Right cardiac atrium (tissue), 5 donors: ENCODE measurements around the gene SMIM35. TPM values are rescaled to one million over a fixed set of nuclear protein-coding genes. Genes with fewer than 3 reads are reported as not detected.

ENCODE experiments used
- ATAC-seq, 2 donors: fragments of 200-7000 bp; cut with Tn5 transposase; one replicate each; pipeline versions ENCODE4 v1.8.0 to v1.9.1; 2020; ENCODE audit warnings: moderate library complexity in 2 of 2, mild to moderate bottlenecking in 1 of 2
- DNase-seq, 3 donors: peaks; one replicate each; pipeline ENCODE4 v3.0.0-alpha.2; 2020
- H3K27ac ChIP-seq: one replicate; pipeline ENCODE4 v1.5.1; 2013; ENCODE audit warnings: mild to moderate bottlenecking, low read length, control low read depth, moderate library complexity
- H3K27me3 ChIP-seq: one replicate; pipeline ENCODE4 v1.6.1; 2013; ENCODE audit not compliant: control insufficient read depth, insufficient read depth
- H3K4me1 ChIP-seq: one replicate; pipeline ENCODE4 v1.6.1; 2013; ENCODE audit warnings: low read length; ENCODE audit not compliant: control insufficient read depth, insufficient read depth
- H3K4me3 ChIP-seq: one replicate; pipeline ENCODE4 v1.5.1; 2013; ENCODE audit warnings: low read length, control low read depth
- H3K9me3 ChIP-seq: one replicate; pipeline ENCODE4 v1.6.1; 2013; ENCODE audit warnings: low read length; ENCODE audit not compliant: control insufficient read depth
- WGBS: extraction: QIAGEN DNeasy Blood & Tissue Kit; methylation state at CpG from one replicate; pipeline ENCODE4 v1.1.7; 2013; 5-methylcytosine and 5-hydroxymethylcytosine counted together
- intact Hi-C, 4 donors: fragments of 100-400 bp; cut with DNase I; formaldehyde crosslinking; loops; one replicate each; pipeline versions ENCODE4 v1.11.0 to v1.14.0; 2022 to 2023
- polyA plus RNA-seq: library from polyadenylated mRNA; stranded (reverse); fragments of 200-250 nt; gene quantifications from one replicate; pipeline ENCODE4 v1.2.3, GENCODE V29; 2013
- total RNA-seq, 4 donors: library from RNA; stranded (reverse); fragmentation: NEBNext Ultra II Directional; extraction: Animal tissue kit (Norgen Biotek cat#: 25700); gene quantifications; one replicate each; pipeline ENCODE4 v1.2.1, GENCODE V29; 2021
- donor health status: healthy with polysubstance abuse.
- donor health status: DM: no; HTN: yes; CAD: no.
- donor health status: DM: no; HTN: no; CAD: no.
- donor health status: DM: no; HTN: yes; CAD: no; lungs with severe emphysema.
- donor health status: DM: yes; HTN: yes; CAD: no.

Gene SMIM35
- total and polyA plus RNA-seq, 5 donors: not detected

DNA sequence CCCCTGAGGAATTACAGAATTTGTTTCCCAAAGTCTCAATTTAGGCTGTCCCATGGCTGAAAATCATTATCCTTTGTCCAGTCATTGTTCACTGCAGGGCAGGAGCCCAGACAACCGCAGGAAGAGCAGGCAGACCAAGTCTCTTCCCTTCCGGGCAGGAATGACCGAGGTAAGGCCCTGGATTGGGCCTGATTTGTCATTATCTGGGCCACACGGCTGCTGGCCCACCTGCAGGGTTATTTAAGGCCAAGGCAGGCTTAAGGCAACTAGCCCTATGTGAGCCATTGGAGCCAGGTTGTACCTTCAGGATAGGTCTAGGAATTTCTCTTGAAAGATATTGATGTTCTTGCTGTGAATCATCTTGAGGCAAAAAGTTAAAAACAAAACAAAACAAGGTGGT is 110.3 kb downstream of the SMIM35 start:
- no peaks in the 10 kb centered on the region for H3K4me1 ChIP-seq
- DNase-seq: no peak
- no peak overlapping the region for H3K4me3 ChIP-seq
- H3K9me3 ChIP-seq: no peaks in the 10 kb centered on the region
- no peak overlapping the region for H3K27ac ChIP-seq
- no peak for ATAC-seq
- WGBS: 80% methylated on average over 4 of the region's 4 CpGs
- no peaks in the 10 kb centered on the region for H3K27me3 ChIP-seq
- intact Hi-C loops: no loop called here

DNA sequence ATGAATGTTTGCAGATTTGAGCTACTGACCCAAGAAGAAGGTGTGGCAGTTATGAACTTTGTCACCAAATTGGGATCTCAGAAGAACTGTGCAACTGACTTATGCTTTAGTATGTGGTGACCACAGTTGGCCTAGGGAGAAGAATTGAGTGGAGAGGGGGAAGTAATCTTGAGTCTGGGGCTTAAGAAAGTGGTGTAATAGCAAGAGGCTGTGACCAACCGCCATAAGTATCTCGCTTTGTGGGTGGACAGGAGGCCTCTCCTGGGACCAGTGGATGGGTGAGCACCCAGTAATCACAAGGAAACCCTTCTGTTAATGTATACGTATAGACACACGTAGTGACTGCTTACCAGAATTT is 113.3 kb downstream of the SMIM35 start:
- H3K27me3 ChIP-seq: no peaks in the 10 kb centered on the region
- intact Hi-C loops: no loop called here
- WGBS: 90% methylated on average over 4 of the region's 4 CpGs
- no peaks in the 10 kb centered on the region for H3K4me1 ChIP-seq
- no peak for ATAC-seq
- H3K4me3 ChIP-seq: no peak overlapping the region
- no peaks in the 10 kb centered on the region for H3K9me3 ChIP-seq
- H3K27ac ChIP-seq: no peak overlapping the region
- DNase-seq: no peak

DNA sequence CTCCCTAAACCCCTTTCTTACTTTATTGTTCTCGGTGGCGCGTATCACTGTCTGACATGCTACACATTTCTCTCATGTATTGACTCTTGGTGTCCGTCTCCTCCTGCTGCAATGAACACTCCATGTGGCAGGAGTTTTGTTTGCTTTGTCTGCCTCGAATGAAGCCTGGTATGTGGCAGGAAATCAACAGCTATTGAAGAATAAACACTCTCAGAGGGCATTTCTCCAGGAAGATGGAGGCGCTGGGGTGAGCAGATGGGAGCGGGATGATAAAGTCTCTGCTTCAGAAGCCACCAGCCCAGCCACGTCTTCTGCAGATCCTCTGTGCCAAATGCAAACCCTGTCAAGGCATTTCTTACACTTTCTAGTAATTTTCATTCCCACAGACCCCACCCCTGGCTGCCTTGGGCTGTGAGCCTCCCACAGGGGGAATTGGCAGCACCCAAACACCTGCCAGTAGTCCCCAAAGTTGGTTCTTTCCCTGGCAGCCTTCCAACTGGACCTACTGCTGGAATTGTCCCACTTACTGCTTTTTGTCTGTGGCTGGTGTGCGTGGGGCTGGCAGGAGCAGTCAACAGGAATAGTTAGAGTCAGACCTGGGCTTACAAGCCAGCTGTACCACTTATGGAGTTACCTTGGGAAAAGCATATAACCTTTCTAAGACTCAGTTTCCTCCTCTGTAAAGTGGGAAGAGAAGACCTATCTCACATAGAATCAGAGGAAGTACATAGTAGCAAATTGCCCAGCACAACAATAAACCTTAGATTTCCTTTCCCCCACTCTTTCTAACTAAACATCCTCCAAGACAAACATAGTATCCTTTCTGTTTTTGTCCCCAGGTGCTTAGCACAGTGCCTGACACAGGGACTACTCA is 113.9 kb downstream of the SMIM35 start:
- no peaks in the 10 kb centered on the region for H3K4me1 ChIP-seq
- no peaks in the 10 kb centered on the region for H3K9me3 ChIP-seq
- DNase-seq (no peak), ATAC-seq (no peak)
- H3K27ac ChIP-seq: no peak overlapping the region
- WGBS: 41% methylated on average over 9 of the region's 9 CpGs
- H3K27me3 ChIP-seq: no peaks in the 10 kb centered on the region
- H3K4me3 ChIP-seq: no peak overlapping the region
- intact Hi-C loops: no loop called here

- H3K27me3 ChIP-seq: no peaks in the 10 kb centered on the region
- H3K4me1 ChIP-seq: no peaks in the 10 kb centered on the region
- intact Hi-C loops: no loop called here
- no peak overlapping the region for H3K27ac ChIP-seq
- no peak overlapping the region for H3K4me3 ChIP-seq
- ATAC-seq (no peak), DNase-seq (no peak)
- 92% methylated on average over 10 of the region's 10 CpGs for WGBS
- no peaks in the 10 kb centered on the region for H3K9me3 ChIP-seq
Observed at GRCh38 chr11:117972044-117972443, 114.7 kb downstream of the SMIM35 start.

GRCh38 chr11:117970400-117971024 is 116.3 kb downstream of the SMIM35 start:
- WGBS: 72% methylated on average over 4 of the region's 4 CpGs
- no peaks in the 10 kb centered on the region for H3K4me1 ChIP-seq
- DNase-seq: no peak
- intact Hi-C loops: no loop called here
- H3K27me3 ChIP-seq: no peaks in the 10 kb centered on the region
- no peak overlapping the region for H3K4me3 ChIP-seq
- H3K27ac ChIP-seq: no peak overlapping the region
- H3K9me3 ChIP-seq: no peaks in the 10 kb centered on the region
- ATAC-seq: peak; percentile 77 to 82

DNA sequence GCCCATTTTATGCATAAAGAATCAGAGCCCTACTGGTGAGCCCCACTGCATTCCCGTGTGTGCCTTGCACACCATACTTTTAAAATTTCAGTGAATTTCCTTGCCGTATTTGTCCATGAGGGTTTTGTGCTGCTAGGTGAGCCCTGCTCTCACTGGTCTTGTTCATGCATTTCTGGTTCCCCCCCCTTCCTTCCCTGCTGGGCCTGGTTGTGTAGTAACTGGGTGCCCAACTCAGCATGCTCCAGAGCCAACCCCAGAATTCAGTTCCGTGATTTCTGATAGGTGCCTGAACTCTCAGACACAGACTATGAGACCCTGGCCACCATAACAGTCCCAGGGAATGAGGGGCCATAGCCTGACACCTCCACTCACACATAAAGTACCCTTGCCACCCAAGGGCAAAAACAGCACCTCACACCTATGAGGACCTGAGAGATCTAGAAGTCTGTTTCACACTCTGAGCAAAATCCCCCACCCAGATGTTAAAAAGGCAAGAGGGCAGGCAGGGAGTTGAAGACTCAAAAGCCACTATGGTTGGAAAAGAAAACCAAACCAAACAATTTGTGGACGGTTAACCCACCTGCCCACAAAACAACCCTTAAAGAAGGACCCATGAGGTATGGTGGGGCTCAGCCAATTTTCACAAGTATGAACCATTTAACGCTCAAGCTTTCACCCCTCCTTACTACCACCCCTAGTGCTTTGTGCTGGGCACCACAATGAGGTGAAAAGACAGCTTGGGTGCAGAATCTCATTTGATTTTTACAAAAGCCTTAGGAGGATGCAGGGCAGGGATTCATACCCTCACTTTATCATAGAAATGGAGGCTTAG is 117.4 kb downstream of the SMIM35 start:
- Histone ChIP-seq H3K4me3 (no peak overlapping the region), H3K27ac (no peak overlapping the region), H3K27me3 (no peaks in the 10 kb centered on the region), H3K4me1 (no peaks in the 10 kb centered on the region), H3K9me3 (no peaks in the 10 kb centered on the region)
- ATAC-seq: no peak
- intact Hi-C loops: no loop called here
- no peak for DNase-seq
- WGBS: 93% methylated on average over 5 of the region's 5 CpGs

- H3K27ac ChIP-seq: no peak overlapping the region
- H3K4me1 ChIP-seq: no peaks in the 10 kb centered on the region
- intact Hi-C loops: no loop called here
- no peaks in the 10 kb centered on the region for H3K27me3 ChIP-seq
- no peaks in the 10 kb centered on the region for H3K9me3 ChIP-seq
- no peak for DNase-seq
- H3K4me3 ChIP-seq: no peak overlapping the region
- WGBS: 71% methylated on average over 8 of the region's 8 CpGs
- no peak for ATAC-seq
Observed at GRCh38 chr11:117966908-117967307, 119.9 kb downstream of the SMIM35 start.

DNA sequence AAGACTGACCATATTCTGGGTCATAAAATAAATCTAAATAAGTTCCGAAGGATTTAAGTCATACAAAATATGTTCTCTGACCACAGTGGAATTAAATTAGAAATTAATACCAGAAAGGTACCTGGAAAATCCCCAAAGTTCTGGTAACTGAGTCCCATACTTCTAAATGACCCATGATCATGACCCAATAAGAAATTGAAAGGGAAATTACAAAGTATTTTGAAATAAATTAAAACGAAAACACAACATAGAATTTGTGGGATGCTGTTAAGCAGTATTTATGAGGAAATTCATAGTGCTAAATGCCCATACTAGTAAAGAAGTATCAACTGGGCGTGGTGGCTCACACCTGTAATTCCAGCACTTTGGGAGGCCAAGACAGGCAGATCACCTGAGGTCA is 123.9 kb downstream of the SMIM35 start:
- intact Hi-C loops: no loop called here
- Histone ChIP-seq H3K4me3 (no peak overlapping the region), H3K27me3 (no peaks in the 10 kb centered on the region), H3K9me3 (no peaks in the 10 kb centered on the region), H3K27ac (no peak overlapping the region), H3K4me1 (no peaks in the 10 kb centered on the region)
- DNase-seq: no peak
- WGBS: 97% methylated on average over 3 of the region's 3 CpGs
- no peak for ATAC-seq

- DNase-seq (no peak), ATAC-seq (no peak)
- no peak overlapping the region for H3K27ac ChIP-seq
- no peak overlapping the region for H3K4me3 ChIP-seq
- intact Hi-C loops: no loop called here
- H3K9me3 ChIP-seq: no peaks in the 10 kb centered on the region
- 82% methylated on average over 10 of the region's 10 CpGs for WGBS
- no peaks in the 10 kb centered on the region for H3K27me3 ChIP-seq
- H3K4me1 ChIP-seq: no peaks in the 10 kb centered on the region
Observed at GRCh38 chr11:117961896-117962295, 124.9 kb downstream of the SMIM35 start.

DNA sequence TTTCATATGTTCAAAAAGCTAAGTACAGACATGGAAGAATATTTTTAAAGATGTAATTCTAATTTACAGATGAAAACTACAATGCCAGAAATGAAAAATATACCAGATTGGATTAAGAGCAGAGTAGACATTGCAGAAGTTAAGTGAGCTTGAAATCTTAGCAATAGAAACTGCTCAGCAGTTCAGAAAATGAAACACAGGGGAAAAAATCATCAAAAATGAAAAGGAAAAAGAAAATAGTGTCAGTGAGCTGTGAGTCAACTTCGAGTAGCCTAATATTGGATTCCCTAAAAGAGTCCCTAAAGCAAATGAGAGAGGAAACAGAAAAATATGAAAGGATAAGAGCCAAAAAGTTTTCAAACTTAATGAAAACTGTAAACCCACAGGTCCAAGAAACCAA is 126.4 kb downstream of the SMIM35 start:
- intact Hi-C loops: no loop called here
- Histone ChIP-seq H3K4me3 (no peak overlapping the region), H3K27ac (no peak overlapping the region), H3K9me3 (no peaks in the 10 kb centered on the region), H3K4me1 (no peaks in the 10 kb centered on the region), H3K27me3 (no peaks in the 10 kb centered on the region)
- DNase-seq (no peak), ATAC-seq (no peak)
- 78% methylated on average over 1 of the region's 1 CpG for WGBS
